Embryonic facial prominence (tissue), 1 donor: Measurements from ENCODE around the gene HMCES.

Experiments
- DNase-seq: peaks from one replicate; pipeline ENCODE4 v3.0.0-alpha.2; 2016; ENCODE audit errors: extremely low spot score

The HMCES gene, protein sequence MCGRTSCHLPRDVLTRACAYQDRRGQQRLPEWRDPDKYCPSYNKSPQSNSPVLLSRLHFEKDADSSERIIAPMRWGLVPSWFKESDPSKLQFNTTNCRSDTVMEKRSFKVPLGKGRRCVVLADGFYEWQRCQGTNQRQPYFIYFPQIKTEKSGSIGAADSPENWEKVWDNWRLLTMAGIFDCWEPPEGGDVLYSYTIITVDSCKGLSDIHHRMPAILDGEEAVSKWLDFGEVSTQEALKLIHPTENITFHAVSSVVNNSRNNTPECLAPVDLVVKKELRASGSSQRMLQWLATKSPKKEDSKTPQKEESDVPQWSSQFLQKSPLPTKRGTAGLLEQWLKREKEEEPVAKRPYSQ

DNA sequence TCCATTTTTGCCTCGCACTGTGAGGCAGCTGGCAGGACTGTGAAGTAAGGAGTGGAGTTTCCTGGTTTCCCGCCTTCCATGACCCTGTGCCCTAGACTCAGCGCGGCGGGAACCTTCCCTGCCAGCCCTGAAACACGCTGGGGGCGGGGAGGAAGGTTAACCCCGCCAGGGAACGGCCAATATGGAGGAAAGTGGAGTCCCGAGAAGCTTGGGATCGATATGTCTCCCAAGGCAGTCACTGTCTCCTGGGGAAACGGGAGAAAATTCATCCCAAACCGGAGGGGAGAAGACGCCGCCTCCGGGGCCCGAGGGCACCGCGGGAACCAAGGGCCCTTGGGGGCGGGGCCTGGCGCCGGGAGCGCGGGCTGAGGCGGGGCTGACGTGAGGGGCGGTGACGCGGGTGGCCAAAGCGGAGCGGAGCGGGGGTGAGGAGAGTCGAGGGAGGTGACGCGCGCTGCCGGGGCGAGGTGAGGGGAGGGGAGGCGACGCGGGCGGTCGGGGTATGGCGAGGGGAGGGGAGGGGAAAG, at the start of gene HMCES:
Gene HMCES, plus strand, starts transcription at position 432 of the 527 bp plus-strand sequence. CDS start 863 bp downstream, outside the sequence.
- DNase-seq, result peak; percentile 84

DNA sequence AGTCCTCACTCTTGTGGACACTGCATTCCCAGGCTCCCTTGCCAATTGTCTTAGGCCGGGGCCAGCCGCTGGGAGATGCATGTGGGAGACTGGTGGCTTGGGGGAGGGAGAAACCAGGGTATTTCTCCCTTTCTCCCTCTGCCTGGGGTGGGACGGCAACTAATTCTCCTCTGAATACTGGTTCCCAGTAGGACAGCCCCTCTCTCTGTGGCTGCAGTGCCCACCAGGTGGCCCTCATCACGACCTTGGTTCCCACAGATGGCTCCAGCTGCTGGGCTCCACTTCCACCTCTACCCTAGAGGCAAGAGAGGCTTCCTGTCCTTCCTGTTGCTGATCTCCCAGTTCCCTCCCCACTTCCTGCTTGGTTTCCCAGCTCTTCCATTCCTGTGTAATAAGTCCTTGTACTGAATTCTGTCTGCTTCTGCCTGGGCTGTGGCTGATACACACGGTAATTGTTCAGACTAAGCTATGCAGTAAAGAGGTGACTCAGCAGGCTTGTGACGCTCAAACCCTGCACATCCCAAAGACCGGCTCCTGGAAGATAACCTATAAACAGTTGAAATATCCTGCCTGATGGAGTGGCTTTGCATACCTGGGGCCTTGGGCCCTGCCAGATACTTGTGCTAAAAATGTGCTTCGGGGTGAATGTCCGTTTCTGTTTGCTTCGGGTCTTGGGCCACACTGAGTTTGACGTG, 49.6 kb upstream of the HMCES start:
- no peak for DNase-seq

DNA sequence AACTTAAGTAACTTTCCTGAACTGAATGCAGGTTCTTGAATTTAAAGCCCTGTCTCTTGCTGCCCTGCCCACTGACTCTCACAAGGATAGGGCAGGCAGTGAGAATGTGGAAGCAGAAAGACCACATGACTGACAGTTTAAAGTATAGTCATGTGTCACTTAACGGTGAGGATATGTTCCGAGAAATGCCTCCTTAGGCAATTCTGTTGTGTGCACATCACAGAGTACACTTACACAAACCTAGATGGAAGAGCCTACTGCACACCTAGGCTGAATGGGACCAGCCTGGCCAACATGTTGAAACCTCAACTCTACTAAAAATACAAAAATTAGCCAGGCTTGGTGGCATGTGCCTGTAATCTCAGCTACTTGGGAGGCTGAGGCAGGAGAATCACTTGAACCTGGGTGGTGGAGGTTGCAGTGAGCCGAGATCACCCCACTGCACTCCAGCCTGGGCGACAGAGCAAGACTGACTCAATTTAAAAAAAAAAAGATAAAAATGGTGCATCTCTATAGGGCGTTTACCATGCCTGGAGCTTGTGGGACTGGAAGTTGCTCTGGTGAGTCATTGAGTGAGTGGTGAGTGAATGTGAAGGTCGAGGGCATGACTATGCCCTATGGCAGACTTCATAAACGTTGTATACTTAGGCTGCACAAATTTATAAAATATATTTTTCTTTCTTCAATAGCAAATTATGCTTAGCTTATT, 48.2 kb upstream of the HMCES start:
- DNase-seq, result no peak

DNA sequence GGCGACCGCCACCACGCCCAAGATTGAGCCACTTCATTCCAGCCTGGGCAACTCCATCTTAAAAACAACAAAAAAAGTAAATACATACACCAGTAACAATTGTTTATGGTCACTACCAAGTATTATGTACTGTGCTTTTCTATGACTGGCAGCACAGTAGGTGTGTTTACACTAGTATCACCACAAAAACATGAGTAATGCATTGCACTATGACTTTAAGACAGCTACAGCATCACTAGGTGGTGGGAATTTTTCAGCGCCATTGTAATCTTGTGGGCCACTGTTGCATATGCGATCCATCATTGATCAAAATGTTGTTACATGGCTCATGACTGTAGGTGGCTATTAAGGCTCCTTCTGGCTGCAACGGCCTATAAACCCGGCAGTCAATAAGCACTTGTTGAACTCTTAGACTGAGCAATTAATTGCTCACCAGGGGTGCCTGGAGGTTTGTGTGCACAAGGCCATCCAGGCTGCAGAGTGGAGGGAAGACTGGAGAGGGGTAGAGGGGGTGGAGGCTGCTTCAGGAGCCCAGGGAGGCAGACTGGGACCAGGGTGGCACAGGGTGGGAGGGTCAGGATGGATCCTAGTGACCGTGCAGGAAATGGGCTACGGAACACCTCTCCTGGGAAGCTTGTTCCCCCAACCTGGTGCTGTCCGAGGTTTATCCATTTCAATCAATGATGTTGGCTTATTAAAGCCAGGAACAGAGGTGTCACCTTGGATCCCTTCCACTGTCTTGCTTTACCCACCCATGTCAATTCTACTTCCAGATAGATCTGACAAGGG, 47.1 kb upstream of the HMCES start:
- no peak for DNase-seq

DNA sequence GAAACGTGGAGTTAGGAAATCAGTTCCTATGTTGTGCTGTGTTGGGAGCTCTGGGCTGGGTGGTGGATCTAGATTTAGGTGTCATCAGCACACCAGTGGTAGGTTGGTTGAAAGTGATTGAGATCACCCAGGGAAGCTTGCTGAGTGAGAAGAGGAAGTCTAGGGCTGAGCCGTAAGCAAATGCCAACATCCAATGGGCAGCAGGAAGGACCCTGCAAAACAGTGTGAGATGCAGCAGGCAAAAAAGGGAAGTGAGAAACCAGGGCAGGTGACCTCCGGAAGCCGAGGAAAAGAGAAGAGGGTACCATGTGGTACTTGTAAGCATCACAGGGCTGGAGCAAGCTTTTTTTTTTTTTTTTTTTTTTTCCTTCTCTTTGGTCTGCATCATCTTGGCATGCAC, 45.1 kb upstream of the HMCES start:
- no peak for DNase-seq

DNA sequence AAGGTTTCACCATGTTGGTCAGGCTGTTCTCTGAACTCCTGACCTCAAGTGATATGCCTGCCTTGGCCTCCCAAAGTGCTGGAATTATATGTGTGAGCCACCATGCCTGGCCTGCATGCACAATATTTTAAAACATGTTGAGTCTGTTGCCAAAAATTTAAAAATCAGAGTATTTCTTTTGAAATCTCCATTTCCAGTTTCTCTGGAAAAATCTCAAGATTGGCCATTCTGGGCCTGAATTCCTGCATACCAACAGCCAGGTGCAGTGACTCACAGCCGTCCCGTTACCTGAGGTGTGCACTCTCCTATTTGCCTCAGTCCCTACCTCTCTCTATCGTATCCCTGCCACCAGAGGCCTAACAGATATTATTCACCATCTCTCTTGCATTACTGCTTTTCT, 44.2 kb upstream of the HMCES start:
- DNase-seq, result no peak

DNA sequence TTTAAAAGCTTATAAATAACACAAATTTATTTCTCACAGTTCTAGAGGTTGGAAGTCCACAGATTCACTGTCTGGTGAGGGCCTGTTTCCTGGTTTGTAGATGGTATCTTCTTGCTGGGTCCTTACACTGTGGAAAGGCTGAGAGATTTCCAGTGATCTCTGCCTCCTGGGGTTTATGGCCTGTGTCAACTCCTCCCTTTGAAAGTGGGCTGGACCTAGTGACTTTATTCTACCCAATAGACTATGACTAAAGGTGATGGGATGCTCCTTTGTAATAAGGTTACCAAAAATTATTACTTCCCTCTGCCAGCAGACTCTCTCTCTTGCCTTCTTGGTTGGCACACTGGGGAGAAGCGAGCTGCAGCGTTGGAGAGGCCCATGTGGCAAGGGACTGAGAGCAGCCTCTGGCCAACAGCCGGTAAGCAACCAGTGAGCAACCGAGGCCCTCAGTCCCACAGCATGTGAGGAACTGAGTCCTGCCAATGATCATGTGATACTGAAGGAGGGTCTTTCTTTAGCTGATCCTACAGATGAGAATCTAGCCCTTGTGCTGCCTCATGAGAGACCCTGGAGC, 43.2 kb upstream of the HMCES start:
- DNase-seq, result no peak

DNA sequence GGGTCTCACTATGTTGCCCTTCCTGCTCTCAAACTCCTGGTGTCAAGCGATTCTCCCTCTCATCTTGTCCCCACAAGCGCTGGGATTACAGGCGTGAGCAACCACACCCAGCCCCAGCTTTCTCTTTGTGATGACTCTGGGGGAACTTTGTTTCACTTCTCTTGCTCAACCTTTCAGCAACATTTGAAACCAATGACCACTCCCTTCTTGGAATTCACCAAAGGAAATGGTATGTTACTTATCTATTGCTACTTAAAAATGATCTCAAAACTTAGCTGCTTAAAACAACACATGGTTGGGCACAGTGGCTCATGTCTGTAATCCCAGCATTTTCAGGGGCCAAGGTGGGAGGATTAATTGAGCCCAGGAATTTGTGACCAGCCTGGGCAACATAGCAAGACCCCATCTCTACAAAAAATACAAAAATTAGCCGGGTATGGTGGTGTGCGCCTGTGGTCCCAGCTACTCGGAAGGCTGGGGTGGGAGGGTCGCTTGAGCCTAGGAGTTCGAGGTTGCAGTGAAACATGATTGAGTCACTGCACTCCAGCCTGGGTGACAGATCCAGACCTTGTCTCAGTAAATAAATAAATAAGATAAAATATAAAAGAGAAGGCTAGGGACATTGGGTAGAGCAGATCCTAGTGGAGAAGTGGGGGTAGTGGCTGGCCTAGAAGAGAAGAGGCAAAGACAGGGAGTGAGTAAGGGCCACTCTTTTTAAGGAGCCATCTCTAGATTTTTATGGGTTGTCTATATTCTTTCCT, 39.5 kb upstream of the HMCES start:
- no peak for DNase-seq

DNA sequence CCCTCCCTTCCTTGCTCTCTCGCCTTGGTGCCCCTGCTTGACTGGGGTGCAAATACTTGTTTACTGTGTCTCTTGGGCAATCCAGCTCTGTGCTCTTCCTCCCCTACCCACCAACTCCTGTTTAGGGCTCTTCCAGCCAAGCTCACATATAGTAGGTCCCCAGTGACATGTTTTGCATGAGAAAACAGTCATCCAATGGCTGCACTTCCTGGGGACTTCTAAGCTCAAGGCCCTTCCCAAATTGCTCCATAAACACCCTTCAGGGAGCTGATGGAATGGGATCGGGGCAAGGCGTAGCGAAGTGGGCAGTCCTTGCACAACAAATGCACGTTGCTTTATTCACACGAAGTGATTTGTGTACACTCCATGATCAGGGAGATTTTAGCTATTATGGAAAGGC, 38.7 kb upstream of the HMCES start:
- no peak for DNase-seq

DNA sequence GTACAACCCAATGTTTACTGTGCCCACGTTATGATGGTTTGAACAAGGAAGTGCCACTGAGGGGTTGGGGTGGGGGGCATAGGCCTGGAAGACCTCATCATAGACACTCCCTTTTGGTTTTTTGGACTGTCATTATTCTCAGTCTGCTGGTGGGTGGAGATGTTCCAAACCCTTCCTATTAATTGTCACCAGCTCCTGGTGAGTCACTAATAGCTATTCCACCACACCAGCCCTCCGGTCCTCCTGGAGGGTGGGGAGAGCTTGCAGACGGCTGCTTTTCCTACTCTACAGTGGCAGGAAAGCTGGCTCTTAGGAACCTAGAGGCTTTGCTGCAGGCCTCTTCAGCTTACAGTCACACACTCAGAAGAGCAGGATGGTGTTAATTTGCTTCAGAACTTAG, 38.2 kb upstream of the HMCES start:
- DNase-seq, result no peak

DNA sequence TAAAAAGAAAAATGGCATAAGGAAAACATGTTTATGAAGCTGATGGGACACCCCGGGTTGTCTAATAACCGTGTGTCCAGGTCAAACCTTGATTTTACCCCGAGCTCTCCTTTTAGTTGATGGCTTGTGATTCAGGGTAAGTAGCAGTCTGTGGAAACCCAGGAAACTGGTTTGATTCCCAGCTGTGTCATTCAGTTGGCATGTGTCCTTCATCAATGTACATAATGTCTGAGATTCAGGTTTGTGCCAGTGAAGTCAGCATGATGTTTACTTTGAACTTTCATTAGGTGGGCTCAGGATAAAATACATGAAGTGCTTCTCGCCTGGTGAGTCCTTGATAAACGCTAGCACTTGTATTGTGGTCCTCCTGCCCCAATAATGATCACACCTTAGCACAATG, 33.5 kb upstream of the HMCES start:
- DNase-seq, result no peak

DNA sequence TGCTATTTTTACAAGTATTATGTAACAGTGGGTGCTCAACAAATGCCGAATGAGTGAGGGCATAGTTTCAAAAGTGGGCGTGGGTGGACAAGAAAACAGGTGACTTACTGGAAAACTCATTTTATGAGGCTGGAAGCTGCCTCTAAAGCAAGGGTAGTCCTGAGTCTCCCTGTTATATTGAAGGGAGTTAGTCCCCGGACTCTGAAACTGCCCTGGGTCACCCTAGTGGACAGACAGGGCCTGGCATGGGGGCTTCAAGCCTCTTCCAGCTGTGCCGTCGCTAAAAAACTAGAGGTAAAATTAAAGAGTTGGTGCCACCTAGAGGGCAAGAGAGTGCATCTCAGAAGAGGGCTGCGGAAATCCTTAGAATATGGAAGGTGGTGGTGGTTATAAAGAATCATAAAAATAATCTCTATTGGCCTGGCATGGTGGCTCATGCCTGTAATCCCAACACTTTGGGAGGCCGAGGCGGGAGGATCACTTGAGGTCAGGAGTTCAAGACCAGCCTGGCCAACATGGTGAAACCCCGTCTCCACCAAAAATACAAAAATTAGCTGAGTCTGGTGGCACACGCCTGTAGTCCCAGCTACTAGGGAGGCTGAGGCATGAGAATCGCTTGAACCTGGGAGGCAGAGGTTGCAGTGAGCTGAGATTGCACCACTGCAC, 32.9 kb upstream of the HMCES start:
- DNase-seq, result peak; percentile 71

DNA sequence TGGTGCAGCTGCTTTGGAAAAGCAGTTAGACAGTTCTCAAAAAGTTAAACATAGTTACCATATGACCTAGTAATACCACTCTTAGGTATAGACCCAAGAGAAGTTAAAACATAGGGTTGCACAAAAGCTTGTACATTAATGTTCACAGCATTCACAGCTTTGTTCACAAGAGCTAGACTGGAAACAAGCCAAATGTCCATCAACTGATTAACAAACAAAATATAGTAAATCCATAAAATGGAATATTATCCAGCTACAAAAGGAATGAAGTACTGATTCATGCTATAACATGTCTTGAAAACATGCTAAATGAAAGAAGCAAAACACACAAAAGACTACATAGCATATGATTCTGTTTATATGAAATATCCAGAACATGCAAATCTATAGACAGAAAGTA, 32.0 kb upstream of the HMCES start:
- no peak for DNase-seq

DNA sequence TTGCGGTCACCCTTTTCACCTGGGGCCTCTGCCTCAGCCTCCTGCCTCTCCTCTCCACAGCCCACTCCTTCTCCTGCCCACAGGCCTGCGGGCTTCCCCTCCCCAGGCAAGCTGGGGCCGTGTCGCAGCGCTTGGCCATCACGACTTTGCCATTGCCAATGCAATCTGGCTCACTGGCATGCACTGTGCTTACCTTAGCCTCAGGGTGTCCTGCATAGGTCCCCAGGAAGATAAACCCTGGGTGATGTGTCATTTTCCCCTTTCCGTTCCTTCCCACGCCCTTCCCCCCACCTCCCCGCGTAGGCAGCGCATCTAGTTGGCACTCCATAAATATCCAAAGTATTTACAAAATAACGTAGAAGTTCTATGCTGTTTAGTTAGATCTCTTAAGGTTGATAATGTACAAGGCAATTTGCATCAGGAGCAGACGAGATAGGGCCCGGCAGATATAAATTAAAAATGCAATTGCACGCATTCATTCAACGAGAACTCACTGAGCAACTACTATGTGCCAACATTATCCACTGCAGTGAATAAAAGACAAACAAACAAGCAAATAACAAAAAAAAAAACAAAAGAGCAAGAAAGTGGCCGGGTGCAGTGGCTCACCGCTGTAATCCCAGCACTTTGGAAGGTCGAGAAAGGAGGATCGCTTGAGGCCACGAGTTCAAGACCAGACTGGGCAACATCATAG, 30.2 kb upstream of the HMCES start:
- DNase-seq, result no peak

DNA sequence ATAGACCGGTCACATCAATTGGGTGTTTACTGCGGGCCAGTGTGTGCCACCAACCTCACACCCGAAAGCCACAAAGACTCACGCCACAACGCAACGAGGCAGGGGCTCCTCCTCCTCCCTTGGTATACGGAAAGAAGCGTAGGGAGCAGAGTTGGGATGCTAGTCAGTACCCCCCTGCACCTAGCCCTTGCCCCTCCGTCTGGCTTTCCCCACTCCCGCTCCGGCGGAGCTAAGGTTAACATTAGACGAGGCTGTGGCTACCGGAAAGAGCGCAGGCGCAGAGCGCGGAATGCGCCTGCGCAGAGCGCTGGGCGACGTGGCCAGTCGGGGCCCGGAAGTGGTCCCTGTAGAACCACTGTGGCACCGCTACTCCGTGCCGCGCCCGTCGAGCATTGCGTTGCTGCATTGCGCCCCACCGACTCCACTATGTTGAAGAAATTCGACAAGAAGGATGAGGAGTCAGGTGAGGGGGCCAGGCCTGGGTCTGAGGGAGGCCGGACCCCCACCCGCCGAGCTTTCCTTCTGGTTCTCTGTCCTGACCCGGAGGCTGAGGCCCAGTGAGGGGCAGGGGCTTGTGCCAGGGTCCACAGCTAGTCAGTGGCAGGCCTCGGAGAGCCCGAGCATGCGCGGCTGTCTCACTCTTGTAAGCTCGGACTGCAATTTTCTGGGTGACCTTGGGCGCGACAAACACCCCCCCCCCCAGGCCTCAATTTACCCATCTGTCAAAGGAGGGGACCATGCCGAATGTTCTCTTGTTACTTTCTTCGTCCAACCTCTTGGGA, 29.2 kb upstream of the HMCES start, which contains the start of gene COPG1:
Gene COPG1, plus strand, starts transcription at position 323 of the 782 bp plus-strand sequence. Its CDS starts 104 bp downstream, at position 427.
- peak; percentile 74 for DNase-seq

DNA sequence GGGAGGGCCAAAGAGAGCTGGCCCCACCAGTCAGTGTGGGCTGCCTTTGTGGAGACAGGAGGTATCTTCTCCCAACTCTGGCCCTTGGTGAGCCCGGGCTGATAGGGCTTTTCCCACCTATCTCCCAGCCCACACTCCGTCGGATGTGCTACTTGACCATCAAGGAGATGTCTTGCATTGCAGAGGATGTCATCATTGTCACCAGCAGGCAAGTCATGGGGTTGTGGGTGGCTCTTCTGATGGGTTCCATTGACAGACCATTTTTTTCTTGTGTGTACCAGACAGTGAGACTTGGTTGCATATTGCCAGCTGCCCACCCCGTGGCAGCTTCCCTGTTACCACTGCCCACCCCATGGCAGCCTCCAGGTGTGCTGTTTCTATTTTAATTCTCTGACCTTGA, 25.9 kb upstream of the HMCES start:
- no peak for DNase-seq

DNA sequence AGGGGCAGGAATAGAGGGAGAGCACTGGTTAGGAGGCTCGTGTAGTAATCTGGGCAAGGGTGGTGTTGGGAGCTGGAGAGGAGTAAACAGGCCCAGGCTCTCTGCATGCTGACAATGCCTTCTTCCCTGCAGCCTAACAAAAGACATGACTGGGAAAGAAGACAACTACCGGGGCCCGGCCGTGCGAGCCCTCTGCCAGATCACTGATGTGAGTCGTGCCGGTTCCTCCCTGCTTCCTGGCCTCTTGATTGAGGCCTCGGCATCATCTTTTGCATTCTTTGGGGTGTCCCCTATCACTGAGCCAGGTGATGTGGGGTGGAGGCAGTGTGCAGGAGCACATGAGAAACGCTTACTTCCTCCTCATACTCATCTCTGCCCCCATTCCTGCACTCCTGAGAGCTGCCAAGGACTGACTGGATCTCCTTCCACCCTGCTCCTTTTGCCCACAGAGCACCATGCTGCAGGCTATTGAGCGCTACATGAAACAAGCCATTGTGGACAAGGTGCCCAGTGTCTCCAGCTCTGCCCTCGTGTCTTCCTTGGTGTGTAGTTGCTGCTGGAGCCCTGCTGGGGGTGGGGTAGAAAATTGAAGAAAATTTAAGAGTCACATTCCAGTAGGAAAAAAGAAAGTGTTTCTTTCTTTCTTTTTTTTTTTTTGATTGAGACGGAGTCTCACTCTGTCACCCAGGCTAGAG, 24.0 kb upstream of the HMCES start:
- no peak for DNase-seq

DNA sequence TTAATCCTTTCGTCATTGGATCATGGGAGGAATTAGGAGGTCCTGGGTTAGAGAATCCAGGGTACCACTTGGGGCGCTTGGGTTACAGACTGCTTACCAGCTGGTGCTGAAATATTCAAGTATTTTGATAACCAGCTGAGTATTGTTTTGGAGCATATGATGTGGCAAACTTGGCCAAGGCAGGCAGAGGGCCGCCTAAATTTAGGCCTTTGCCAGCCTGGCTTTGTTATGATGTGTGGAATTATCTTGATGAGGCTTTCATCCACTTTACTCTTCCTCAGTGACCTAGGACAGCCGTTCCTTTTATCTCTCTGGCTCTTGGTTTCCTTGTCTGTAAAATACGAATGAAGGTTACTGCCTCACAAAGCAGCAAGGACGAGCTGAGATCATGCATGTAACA, 22.4 kb upstream of the HMCES start:
- DNase-seq, result no peak
